ENCODE results near the gene C5orf46. TPM values are rescaled to one million over a fixed set of nuclear protein-coding genes. Genes with fewer than 3 reads are reported as not detected.

C5orf46 gene
- polyA plus RNA-seq, 1 of the 3 experiments (the other 2 are of a cell fraction), result 4.1 TPM

GRCh38 chr5:147853372-147853987, 52.9 kb downstream of the C5orf46 start (continued):
- no peak for TF ChIP-seq REST (IDR thresholded peaks at IDR 0.05; ENCODE audit: low read depth, low read length)

GRCh38 chr5:147852365-147852764, 54.0 kb downstream of the C5orf46 start:
- no peaks in the 10 kb centered on the region for H3K9me2 ChIP-seq
- no peak overlapping the region for H3K27ac ChIP-seq (ENCODE audit: low read depth in 2 of 2, low read length in 1 of 2)
- H3K9me3 ChIP-seq, result no peaks in the 10 kb centered on the region
- H3K4me3 ChIP-seq (ENCODE audit: low read depth in 2 of 2, low read length in 1 of 2), result no peak overlapping the region
- no peaks in the 10 kb centered on the region for H3K27me3 ChIP-seq (ENCODE audit: insufficient read depth)
- POLR2A ChIA-PET, result no interaction called here
- no peak for DNase-seq
- no peaks in the 10 kb centered on the region for H3K36me3 ChIP-seq (replicated peaks in 1 of 2; ENCODE audit: control insufficient read depth in 1 of 2, insufficient read depth in 2 of 2, low read length in 1 of 2)
- WGBS (ENCODE audit: low lambda C conversion rate), result 11% methylated on average over 3 of the region's 3 CpGs
- H3K4me1 ChIP-seq (ENCODE audit: control insufficient read depth in 1 of 2, insufficient read depth in 2 of 2, low read depth in 1 of 2, low read length in 1 of 2), result 0 out of 4 replicates have a peak, but pooled peaks cover 0 to 9% of the 10 kb centered on the region in 2 experiments
- no peaks in the 10 kb centered on the region for H3K79me2 ChIP-seq (ENCODE audit: insufficient read depth)
- no peak overlapping the region for H3K4me2 ChIP-seq
- no peaks in the 10 kb centered on the region for H4K20me1 ChIP-seq (ENCODE audit: insufficient read depth)
- TF ChIP-seq SIN3A (IDR thresholded peaks at IDR 0.05; ENCODE audit: borderline replicate concordance, low read depth, low read length) (no peak), MXI1 (IDR thresholded peaks at IDR 0.05; ENCODE audit: low read depth, low read length) (no peak), TCF12 (IDR thresholded peaks at IDR 0.05) (no peak), TEAD4 (IDR thresholded peaks at IDR 0.05; ENCODE audit: borderline replicate concordance, insufficient read depth) (no peak), NRF1 (IDR thresholded peaks at IDR 0.05; ENCODE audit: low read depth, low read length) (no peak), REST (IDR thresholded peaks at IDR 0.05; ENCODE audit: low read depth, low read length) (no peak)
- H3K9ac ChIP-seq, result no peak overlapping the region
- CTCF ChIA-PET, result interaction anchor here (3.2 kb wide), 1 partner anchor 29 kb away, joined by 19 read pairs; no protein-coding TSS in a partner anchor
- no peak overlapping the region for H2AFZ ChIP-seq (ENCODE audit: low read depth)
- no peaks in the 10 kb centered on the region for H3F3A ChIP-seq (replicated peaks; ENCODE audit: insufficient read depth)
